ENCODE data around the gene ARMC12. TPM values are rescaled to one million over a fixed set of nuclear protein-coding genes. Genes with fewer than 3 reads are reported as not detected.

The ARMC12 gene
- total RNA-seq, 1 experiment from 2014 or later: 0.33 TPM

DNA sequence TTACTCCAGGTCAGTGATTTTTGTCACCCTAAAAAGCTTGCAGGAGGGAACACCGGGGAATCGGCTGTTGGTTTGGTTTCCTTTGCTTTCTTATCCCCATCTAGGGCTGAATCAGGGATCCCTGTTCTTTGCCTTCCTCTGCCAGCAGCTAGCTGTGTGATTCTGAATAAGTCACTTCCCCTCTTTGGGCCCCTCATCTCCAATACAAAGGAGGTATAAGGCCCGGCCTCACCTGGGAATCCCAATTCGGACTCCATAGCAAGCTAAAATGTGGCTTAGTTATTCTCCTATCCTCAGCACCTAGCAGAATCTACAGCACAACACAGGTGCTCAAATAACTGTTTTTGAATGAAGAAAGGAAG, 18.5 kb upstream of the ARMC12 start:
- no peak for DNase-seq (ENCODE audit: low spot score)

DNA sequence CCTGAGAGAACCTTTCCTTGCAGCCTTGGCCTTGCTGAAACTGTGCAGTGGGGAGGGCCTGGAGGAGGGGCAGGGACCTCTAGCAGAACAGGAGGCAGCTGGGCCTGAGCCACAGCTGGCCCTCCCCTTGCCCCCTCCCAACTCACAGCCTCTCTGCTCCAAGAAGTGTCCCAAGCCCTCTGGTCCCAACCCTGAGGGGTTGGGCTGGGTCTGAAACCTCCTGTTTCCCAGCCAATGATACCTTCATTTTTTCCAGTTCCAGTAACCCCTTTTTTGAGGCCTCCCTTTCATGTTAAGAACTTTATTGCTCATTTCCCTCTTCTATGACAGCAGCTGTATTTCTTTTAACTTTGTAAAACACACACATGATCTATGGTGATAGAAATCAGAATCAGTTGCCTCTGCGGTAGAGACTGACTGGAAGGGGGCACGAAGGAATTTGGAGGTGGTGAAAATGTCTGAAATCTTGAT, 17.9 kb upstream of the ARMC12 start:
- no peak for DNase-seq (ENCODE audit: low spot score)

DNA sequence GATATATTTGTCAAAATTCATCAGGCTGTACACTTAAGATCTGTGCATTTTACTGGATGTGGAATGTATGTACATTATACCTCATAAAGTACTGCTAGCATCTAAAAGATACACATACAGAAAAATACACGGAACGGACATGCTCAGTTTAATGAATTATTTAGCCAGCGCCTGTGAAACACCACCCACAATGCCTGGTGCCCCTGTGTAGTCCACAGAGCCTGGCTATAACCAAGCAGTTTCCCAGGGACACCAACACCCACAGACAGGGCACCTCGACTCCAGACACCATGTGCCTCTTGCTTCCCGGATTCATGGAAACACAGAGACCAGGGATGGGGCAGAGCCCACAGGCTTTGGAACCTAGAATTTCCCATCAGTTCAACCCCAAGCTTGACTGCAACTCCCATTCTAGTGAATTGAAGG, 17.4 kb upstream of the ARMC12 start:
- no peak for DNase-seq (ENCODE audit: low spot score)

DNA sequence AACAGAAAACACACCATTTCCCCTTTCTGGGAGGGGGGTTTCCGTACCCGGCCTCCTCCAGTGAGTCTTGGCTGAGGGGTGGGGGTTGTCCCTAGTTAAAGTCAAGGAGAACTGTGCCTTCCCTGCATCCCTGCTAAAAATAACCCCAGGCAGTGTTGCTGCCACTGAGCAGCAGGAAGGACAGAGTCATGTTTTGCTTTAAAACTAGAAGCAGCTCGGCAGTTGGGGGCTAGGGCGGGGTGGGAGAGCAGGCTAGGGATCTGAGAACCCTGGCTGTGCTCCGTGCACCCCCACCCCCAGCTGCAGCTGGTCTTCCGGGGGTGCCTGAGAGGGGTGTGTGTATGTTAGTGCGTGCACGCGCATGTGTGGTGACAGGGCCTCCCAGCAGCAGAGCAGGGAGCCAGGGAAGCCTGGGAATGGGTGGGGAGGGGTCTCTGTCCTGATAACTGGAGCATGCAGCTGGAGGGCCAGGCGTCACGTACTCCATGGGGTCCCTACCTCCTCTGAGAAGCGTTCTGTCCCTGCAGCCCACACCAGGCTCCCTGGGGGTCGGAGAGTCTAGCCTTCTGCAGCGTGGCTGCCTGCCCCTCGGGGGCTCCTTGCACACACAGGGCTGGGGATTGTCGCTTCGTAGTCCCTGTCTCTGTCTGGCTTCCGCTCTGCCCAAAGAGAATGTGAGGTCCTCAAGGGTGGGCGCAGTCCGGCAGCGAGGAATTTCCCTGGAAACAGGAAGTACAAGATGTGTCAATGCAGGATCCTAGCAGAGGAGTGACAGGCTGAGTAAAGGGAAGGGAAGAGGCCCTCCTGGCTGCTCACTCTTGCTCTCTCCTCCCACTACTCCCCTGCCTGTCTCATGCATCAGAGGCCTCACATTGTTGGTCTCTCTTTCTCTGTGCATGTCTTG, 16.8 kb upstream of the ARMC12 start:
- no peak for DNase-seq (ENCODE audit: low spot score)

DNA sequence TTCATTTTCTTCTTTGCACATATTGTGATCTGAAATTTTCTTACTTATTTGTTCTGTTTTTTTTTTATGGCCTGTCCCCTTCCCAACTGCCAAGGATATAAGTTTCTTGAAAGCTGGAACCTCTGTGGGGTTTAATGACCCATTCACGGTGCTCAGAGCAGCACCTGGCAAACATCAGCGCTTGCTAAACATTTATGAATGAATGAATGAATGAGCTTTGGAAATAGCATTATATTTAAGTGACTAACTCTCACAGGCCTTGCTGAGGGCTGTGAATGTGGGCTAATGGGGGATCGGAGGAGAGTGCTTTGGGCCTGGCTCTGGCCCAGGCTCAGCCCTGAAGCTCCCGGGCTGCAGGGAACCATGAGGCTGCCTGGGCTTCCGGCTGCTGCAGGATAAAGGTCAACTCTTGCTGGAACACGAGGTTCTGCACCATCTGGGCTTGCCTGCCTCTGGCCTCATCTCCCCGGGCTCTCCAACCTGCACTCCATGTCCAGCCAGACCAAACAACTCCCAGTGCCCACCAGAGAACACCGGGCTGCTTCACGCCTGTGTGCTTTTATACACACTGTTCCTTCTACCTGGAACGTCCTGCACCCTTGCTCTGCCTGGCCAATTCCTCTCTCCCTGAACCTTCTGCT, 14.6 kb upstream of the ARMC12 start:
- no peak for DNase-seq (ENCODE audit: low spot score)

DNA sequence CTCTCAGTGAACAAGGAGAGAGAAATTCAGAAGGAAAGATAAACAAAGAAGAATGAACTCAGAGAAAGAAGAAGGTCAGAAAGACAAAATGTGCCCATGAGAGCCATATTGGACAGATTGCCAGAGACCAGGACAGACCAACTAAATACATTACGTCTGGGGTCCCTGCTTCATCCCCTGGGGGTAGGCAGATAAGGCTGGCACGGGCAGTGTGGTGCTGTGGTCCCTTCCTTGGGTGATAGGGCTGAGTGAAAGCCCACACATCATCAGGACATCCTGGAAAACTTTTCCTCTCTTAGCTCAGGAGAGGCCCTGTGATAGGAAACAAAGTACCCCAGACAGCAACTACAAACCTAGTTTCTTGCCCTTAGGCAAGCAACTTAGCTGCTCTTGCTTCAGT, 13.2 kb upstream of the ARMC12 start:
- no peak for DNase-seq (ENCODE audit: low spot score)

DNA sequence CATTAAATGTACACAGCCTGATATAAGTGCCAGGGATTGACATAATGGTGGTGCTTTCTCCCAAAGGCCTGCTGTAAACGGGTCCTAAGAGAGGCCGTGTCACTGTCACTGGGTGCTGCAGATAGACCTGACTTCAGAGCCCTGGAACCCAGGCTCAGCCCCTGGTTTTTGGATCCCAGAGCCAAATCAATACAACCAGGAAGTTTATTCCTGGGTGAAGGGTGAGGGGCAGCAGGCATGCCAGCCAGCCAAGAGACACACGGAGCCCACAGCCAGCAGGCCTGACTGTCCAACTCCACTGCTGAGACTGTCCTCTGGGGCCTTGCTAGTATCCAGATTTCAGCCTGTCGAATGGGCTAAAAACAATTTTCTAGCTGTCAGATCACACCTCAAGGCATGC, 12.8 kb upstream of the ARMC12 start:
- DNase-seq (ENCODE audit: low spot score): no peak

DNA sequence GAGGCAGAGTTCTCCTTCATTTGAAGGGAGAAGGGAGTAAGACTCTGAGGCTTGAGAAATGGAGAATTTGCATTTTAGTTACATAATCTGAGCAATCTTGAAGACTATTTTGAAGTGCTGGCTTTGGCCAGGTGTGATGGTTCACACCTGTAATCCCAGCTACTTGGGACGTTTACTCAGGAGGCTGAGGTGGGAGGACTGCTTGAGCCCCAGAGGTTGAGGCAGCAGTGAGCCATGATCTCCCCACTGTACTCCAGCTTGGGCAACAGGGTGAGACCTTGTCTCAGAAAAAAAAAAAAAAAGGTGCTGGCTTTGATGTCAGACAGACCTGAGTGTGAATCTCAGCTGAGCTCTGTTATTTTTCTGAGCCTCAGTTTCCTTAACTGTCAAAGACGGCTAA, 12.4 kb upstream of the ARMC12 start:
- DNase-seq (ENCODE audit: low spot score): no peak

DNA sequence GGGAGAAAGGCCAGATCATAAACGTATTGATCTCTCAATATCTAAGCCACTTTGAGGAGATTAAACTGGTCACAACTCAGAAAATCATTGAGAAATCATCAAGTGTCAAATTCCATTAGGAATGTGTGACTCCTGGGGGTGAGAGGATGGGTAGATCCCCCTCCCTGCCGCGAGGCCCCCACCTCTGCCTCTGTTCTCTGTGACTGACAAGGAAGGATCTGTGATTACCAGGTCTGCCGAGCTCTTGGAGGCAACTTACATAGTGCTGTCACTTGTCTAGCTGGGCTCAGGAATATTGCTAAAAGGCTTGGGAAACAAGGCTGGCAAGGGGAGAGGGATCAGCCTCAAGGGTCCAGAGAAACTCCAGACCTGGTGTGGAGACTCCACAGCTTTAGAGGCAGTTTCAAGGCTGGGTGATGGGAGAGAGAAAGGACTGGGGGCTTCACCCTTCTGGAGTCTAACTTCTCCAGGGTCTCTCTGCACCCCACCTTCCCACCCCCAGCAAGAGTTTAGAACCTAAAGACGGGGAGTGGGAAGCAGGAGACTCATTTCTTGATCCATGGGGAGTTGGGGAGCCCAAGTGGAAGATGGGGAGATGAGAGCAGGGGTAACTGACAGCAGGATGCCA, 11.6 kb upstream of the ARMC12 start:
- no peak for DNase-seq (ENCODE audit: low spot score)

DNA sequence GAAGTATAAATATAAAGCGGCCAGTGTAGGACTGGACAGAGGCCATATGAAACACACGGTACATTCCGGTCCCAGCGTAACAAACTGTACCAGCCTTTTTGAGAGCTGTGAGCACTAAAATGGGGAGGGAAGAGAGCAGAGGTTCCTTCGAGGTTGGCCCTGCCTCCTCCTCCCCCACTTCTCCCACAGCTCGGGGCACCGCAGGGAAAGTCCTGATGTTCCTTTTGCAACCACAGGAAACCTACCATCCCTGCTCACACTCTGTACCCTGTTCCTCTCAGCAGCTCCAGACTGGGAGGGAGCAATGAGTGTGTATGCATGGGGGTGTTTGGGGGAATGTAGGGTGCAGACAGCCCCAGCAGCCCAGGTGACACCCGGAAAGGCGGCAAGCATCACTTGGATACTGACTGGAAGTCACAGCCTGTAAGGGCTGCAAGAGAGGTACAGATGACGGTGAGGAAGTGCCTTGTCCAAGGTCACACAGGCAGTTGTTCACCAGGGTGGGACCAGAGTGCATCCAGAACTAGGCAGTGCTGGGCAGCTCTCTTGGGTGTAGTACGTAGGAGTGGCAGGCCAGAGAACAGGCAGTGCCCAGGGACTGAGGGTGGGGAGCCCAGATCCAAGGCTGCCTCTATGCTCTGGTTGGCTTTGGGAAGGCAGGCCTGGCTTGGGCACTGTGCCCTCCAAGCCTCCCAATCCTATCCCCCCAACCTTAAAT, 11.0 kb upstream of the ARMC12 start:
- DNase-seq (ENCODE audit: low spot score): no peak

DNA sequence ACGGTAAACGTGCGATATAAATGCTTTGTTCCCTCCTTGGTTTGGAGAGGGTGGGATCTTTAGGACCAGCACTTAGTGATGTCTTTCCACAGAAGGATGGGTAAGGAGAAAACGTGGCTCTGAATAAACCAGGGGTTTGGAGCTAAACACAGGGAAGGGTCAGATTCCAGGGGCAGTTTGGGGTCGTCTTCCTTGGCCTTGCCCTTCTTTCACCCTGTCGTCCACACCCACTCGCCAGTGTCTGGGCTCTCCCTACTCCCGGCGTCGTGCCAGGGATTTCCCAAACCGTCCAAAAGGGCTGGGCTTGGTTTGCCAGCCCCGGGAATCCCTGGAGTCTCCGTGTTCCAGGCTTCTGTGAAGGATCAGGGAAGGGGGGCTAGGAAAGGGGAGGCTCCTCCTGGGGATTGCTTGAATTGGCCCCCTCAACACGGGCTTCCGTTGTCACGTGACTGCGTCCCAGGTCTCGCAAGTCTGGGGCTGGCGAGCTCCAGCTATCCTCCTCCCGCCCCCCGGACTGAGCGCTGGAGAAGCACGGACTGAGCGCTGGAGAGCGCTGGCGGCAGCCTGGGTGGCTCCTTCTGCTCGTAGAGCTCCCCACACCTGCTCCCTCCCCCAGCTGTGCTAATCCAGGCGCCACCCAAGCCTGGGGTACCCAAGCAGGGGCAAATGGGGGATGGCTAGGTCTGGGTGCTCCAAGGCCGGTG, 9.4 kb upstream of the ARMC12 start:
- DNase-seq (ENCODE audit: low spot score): peak; percentile 74

DNA sequence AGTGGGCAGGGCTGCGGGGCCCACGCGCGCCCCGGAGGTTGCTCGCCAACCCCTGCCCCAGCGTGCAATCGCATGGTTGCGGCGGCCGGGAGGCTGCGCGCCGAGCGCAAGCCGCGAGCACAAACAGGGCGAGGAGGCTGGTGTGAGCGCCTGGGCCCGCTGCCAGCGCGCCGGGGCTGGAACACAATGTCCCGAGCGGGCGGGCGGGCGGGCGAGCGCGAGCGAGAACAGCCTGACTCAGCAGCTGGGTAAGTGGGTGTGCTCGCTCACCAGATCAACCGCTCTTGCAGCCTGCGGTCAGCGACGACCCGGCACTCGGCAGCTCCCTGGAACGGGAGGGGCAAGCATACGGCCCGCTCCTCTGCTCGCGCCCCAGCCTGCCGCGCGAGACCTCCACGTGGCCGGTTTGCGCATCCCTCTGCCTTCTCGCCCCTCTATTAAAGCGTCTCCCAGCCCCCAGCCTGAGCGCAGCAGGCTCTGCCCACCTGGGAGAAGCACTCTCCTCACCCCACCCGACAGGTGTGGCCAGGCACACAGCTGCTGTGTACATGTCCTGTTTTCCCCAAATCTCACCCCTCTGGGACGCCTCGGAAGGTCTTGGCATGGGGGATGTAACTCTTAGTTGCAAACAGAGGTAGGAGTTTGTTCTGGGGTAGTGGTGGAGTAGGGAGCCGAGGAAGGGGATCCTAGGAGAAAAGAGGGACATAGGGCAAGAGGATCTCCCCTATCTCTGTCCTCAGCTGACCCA, 8.7 kb upstream of the ARMC12 start:
- peak; percentile 94 for DNase-seq (ENCODE audit: low spot score)

DNA sequence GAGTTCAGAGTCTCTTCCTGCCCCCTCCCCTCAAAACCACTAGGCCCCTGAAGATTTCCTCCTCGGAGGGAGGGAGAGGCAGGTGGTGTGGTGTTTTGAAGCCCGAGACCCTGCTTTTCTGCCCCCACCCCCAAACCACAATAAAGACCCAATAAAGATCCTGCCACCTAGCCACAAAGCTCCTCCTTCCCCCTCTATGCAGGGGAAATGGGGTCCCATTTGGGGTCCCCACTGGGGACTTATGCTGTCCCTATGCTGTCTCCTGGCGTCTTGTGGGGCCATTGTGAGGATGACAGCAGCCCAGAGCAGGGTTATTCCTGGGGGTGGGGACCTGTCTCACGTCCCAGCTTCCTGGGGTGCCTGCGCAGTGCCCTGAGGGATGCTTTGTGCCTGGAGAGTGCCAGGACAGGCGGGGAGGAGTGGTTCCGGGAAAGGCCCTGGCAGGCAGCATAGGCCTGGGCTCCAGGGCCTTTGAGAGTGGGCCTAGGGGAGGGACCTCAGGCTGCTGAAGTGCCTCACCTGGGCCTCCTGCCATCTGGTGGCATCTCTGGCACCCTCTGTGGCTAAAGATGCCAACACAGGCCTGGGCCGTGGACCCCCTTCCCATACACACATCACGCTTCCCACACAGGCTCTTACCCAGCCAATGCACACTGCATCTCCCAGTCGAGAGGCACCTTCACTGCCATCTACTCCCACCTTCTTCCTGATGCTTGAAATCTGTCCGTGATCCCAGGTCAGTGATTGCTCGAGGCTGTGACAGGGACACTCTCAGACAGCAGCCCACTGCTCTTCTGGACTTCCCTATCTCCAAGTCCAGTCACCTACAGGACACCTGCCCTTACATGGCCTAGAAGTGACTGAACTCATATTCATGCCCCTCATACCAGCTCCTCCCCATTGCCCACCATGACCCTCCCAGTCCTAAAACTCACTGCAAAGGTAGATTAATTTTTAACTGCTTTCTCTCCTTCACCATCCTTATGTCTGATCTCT, 7.9 kb upstream of the ARMC12 start:
- no peak for DNase-seq (ENCODE audit: low spot score)

DNA sequence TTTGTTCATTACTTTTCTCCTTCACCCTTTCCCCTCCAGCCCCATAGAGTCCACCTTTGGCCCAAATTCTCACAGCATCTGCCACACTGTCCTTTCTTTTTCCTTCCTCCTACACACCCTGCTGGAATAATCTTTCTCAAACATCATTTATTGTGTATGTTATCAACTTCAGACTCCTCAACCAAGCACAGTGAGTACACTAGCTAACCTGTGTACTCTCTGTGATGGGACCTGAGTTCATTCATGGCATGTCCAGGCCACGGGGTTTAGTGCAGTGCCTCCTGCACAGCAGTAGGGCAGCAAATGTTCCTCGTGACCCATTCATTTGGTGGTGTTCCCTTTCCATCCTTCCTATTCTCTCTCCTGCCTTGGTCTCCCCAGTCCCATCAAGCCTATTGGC, 7.1 kb upstream of the ARMC12 start:
- no peak for DNase-seq (ENCODE audit: low spot score)

DNA sequence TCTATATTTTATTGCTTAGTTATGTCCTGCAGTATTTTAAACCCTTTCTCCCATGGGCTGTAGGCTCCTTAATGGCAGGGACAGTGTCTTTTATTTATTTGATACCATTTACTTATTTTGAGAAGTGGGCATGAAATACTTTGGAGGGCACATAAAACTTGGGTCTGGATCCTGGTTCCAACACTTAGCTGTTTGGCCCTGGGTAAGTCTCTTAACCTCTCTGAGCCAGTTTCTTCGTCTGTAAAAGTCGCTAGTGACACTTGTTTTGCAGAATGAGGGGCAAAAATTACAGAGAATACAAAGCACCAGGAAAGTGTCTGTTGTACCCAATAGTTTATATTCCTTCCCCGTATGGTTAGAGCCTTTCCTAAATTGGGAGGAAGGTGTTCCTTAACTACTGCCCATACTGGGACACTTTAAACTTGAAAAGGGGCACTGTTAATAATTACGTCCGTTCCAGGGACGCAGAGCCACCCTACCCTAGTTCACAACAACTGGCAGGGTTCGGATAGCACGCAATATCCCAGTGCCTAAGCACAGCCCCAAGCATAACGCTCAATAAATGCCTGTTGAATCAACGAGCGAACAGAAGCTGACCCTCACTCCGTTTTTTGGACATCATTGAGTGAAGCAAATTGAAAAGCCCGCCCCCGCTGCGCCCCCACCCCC, 6.0 kb upstream of the ARMC12 start:
- no peak for DNase-seq (ENCODE audit: low spot score)

DNA sequence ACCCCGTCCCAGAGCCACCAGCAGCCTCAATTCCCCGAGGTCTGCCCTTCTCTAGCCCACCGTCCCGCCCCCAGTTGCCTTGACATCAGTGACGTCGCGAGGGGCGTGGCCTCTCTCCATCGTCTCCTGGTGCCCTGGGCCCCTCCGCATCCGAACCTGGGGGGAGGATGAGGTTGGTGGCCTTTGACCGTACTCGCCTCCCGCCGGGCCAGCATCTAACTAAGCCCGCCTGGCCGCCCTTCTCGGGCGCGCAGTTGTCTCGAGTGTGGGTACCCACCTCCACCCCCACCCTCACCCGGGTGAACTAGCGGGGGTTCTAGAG, 5.5 kb upstream of the ARMC12 start:
- peak; percentile 77 for DNase-seq (ENCODE audit: low spot score)

DNA sequence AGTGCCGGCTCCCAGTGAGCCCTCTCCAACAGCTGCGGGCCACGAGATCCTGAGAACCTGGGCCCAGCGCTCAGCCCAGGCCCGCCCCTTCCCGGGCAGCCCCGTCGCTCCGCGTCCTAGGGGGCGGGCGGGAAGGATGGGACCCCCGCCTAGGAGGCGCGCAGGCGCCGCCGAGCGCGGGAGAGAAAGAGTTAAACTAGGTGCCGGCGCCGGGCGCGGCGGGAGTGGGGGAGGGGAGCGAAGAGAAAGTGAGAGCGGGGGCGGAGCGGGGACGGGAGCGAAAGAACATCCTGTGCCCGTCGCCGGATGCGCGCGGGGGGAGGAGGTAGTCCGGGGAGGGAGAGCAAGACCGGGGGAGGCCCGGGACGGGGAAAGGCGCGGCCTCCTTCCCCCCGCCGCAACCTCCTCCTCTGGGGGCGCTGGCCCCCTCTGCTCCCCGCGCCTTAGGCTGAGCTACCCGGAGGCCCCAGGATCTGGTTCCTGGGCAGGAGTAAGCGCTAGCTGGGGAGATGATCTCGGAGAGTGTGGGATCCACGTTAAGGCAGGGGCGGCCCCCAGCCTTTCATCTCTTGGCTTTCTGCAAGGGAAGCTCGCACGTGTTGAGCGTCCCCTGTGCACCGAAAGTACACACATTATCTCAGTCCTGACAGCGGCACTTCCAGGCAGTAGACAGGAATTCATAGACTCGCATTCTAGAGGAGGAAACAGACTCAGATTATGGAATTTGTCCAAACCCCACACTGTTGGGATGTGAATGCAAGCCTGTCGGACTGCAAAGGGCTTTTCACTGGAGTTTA, 4.9 kb upstream of the ARMC12 start:
- peak; percentile 84 for DNase-seq (ENCODE audit: low spot score)

DNA sequence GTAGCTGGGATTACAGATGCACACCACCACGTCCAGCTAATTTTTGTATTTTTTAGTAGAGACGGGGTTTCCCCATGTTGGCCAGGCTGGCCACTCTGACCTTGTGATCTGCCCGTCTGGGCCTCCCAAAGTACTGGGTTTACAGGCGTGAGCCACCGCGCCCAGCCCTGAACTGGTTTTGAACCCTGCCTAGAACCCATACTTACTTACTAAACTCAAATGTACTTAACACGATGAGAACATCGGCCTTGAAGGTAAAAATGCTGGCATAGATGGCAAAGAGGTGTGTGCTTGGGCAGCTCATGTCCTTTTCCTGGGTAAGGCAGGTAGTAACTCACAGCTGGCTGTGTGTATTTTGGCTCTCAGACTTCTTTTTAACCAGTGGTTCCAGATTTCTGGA, 3.2 kb upstream of the ARMC12 start:
- no peak for DNase-seq (ENCODE audit: low spot score)
